GM12874 (cell line): ENCODE results near the gene PDE9A.

Source experiments
- CTCF ChIP-seq: IDR thresholded peaks from 2 replicates; pipeline ENCODE4 v1.5.1; 2011; ENCODE audit warnings: low read depth, mild to moderate bottlenecking, control low read depth, low read length, moderate library complexity; ENCODE audit not compliant: insufficient read depth

The PDE9A gene

GRCh38 chr21:42638266-42638863 is 15.1 kb upstream of the PDE9A start:
- no peak for TF ChIP-seq CTCF

- TF ChIP-seq CTCF, result no peak
These were observed 13.7 kb upstream of the PDE9A start for GRCh38 chr21:42639646-42640152.

- TF ChIP-seq CTCF, result no peak
These were observed 12.9 kb upstream of the PDE9A start for GRCh38 chr21:42640486-42640885.

- TF ChIP-seq CTCF, result no peak
These were observed 11.9 kb upstream of the PDE9A start for GRCh38 chr21:42641311-42642218.

- TF ChIP-seq CTCF, result no peak
These were observed 11.1 kb upstream of the PDE9A start for GRCh38 chr21:42642219-42642745.

- no peak for TF ChIP-seq CTCF
These were observed 8.9 kb upstream of the PDE9A start for GRCh38 chr21:42644223-42645208.
